ENCODE measurements around the gene OSBP.

Gene OSBP

DNA sequence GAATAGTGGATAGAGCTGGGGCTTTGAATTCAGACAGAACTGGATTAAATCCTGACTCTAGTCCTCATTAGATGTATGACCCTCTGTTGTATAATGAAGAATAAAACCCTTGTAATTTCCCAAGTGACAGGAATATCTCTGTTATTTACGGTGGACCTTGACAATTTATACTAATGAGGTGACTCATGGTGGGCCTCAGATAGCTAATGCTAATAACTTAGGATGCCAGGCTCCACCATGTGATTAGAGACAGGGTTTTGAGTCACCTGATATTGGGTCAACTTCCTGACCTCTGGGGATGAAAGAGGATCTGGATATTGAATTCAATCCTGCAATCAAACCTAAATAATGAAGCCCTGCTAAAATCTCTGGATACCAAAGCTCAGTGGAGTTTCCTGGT is 33.6 kb downstream of the OSBP start:
- DNase-seq (ENCODE audit: low read depth) = no peak
- TF ChIP-seq, protein P1, sequence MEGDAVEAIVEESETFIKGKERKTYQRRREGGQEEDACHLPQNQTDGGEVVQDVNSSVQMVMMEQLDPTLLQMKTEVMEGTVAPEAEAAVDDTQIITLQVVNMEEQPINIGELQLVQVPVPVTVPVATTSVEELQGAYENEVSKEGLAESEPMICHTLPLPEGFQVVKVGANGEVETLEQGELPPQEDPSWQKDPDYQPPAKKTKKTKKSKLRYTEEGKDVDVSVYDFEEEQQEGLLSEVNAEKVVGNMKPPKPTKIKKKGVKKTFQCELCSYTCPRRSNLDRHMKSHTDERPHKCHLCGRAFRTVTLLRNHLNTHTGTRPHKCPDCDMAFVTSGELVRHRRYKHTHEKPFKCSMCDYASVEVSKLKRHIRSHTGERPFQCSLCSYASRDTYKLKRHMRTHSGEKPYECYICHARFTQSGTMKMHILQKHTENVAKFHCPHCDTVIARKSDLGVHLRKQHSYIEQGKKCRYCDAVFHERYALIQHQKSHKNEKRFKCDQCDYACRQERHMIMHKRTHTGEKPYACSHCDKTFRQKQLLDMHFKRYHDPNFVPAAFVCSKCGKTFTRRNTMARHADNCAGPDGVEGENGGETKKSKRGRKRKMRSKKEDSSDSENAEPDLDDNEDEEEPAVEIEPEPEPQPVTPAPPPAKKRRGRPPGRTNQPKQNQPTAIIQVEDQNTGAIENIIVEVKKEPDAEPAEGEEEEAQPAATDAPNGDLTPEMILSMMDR (conservative IDR thresholded peaks at IDR 0.05; ENCODE audit: low read length) = no peak
- no peak overlapping the region for H3K4me3 ChIP-seq (ENCODE audit: low read length)

DNA sequence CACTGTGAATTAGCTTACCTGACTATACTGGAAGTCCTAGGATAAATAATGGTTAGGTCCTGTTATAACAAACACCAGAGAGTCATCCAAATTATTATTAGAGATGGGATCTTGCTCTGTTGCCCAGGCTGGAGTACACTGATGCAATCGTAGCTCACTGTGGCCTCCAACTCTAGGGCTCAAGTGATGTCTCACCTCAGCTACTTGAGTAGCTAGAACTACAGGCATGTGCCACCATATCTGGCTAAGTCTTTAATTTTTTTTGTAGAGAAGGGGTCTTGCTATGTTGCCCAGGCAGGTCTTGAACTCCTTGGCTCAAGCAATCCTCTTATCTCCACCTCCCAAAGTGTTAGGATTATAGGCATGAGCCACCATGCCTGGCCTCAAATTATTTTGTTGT is 37.2 kb downstream of the OSBP start:
- TF ChIP-seq, protein P1 (conservative IDR thresholded peaks at IDR 0.05; ENCODE audit: low read length) = no peak
- no peak overlapping the region for H3K4me3 ChIP-seq (ENCODE audit: low read length)
- DNase-seq (ENCODE audit: low read depth) = no peak

DNA sequence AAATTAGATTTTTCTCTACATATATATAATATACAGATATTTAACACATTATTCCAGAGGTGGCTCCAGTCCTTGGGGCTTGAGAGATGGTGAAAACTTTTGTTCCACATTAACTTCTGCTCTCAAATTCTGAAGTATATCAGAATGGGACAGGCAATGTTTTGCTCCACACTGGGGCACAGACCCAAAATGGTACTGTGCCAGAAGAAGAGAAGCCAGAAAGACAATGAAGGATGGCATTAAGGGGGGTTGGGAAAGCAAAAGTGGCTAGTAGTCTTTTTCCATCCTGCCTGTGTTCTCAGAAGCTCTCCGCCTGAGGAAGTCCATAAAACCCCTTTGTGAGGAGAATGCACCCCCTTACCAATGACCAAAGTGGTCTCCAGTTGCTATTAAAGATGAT is 40.1 kb downstream of the OSBP start:
- DNase-seq (ENCODE audit: low read depth) = no peak
- TF ChIP-seq, protein P1 (conservative IDR thresholded peaks at IDR 0.05; ENCODE audit: low read length) = no peak

DNA sequence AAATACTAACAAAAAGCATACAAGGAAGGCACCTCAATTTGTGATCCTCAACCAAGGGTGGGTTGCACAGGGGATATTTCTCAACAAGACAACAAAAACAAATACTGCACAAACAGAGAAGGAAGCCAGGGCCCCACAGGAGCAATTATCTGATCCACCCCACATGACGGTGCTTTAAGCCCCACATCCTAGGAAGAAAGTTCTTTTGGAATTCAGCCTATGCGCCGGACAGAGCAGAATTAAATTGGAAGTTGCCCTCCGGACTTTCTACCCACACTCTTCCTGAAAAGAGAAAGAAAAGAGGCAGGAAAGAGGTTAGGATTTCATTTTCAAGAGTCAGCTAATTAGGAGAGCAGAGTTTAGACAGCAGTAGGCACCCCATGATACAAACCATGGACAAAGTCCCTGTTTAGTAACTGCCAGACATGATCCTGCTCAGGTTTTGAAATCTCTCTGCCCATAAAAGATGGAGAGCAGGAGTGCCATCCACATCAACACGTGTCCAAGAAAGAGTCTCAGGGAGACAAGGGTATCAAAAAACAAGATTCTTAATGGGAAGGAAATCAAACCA is 40.6 kb downstream of the OSBP start:
- no peak for DNase-seq (ENCODE audit: low read depth)
- TF ChIP-seq, protein P1 (conservative IDR thresholded peaks at IDR 0.05; ENCODE audit: low read length) = no peak
- H3K4me3 ChIP-seq (ENCODE audit: low read length) = no peak overlapping the region

More for the DNA sequence above, 40.1 kb downstream of the OSBP start:
- H3K4me3 ChIP-seq (ENCODE audit: low read length) = no peak overlapping the region

DNA sequence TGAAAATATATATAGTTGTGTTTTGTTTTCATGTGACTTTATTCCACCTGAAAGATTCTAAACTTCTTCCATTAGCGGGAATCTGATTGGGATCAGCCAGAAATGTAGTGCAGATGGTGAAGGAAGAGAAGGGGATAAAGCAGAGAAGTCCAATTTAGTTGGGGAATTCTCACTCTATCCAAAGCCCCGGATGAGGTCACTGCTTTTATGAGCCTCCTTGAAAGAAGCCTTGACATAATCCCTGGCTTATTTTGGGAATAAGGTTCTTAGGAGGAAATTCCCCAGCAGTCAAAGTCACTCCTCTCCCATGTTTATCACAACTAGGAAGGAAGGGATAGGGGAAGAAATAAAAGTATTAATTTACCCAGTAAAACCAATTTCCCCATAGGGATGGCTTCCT is 41.1 kb downstream of the OSBP start:
- TF ChIP-seq, protein P1 (conservative IDR thresholded peaks at IDR 0.05; ENCODE audit: low read length) = no peak
- no peak overlapping the region for H3K4me3 ChIP-seq (ENCODE audit: low read length)
- DNase-seq (ENCODE audit: low read depth) = peak; percentile 32

DNA sequence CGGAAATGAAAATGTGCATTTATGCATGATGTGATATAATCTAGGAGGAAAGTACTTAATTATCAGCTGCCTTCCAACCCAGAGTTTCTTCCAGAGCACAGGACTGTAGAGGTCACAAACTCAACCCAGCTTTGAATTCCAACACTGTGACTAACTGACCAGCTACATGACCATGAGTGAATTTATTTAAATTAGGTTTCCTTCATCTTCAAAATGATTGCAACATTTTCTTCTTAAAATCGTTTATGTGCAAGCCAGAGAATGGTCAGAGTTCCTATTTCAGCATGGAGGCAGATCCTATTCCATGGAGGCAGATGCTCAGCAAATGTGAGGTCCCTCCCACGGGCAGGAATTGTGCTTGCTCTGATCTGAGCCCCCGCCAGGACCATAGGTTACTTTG is 42.4 kb downstream of the OSBP start:
- DNase-seq (ENCODE audit: low read depth) = peak; percentile 90
- no peak overlapping the region for H3K4me3 ChIP-seq (ENCODE audit: low read length)
- TF ChIP-seq, protein P1 (conservative IDR thresholded peaks at IDR 0.05; ENCODE audit: low read length) = no peak

DNA sequence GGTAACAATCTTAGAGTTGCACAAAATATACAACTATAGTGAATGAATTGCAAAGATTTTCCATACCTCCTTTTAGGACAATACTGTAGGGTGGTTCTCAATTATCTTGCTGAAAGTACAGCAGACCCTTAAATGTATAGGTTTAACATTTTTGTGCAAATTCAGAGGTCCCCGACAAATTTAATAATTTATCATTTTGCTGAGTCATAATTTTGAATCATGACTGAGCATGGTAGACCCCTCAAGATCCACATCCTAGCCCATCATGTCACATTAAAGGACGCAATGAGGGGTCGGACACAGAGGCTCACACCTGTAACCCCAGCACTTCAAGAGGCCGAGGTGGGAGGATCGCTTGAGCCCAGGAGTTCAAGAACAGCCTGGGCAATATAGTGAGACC is 43.5 kb downstream of the OSBP start:
- DNase-seq (ENCODE audit: low read depth) = no peak
- no peak overlapping the region for H3K4me3 ChIP-seq (ENCODE audit: low read length)
- TF ChIP-seq, protein P1 (conservative IDR thresholded peaks at IDR 0.05; ENCODE audit: low read length) = no peak

All from AG10803 (cell line).